H1 (cell line): ENCODE measurements around the gene NDUFA8. TPM values are rescaled to one million over a fixed set of nuclear protein-coding genes. Genes with fewer than 3 reads are reported as not detected.

Experiments used
- CTCF ChIA-PET: fragments of 300-600 bp; sonication (Branson Sonifier 250); formaldehyde crosslinking; loops from one replicate; lab custom pipeline; 2021; ENCODE audit not compliant: partially characterized antibody; lab: Charles Lee
- POLR2A ChIA-PET: fragments of 300-600 bp; sonication (Branson Sonifier 250); formaldehyde crosslinking; loops from one replicate; lab custom pipeline; 2021; ENCODE audit warnings: inconsistent platforms; ENCODE audit not compliant: partially characterized antibody; lab: Charles Lee
- DNase-seq, 2 experiments: peaks; one replicate each; pipeline versions ENCODE4 v3.0.0 to v3.0.0-alpha.2; 2010 to 2022; ENCODE audit warnings: low spot score in 2 of 2, low read depth in 1 of 2, mixed read lengths in 1 of 2
- FAIRE-seq: peaks from 2 replicates; lab custom pipeline; 2011; peaks lifted over from hg19 to GRCh38; lab: Jason Lieb, UNC
- H2AFZ ChIP-seq: 2 replicates; pipeline ENCODE4 v1.8.1; 2012; ENCODE audit warnings: low read length, inconsistent platforms
- H2AK5ac ChIP-seq: 2 replicates; pipeline ENCODE4 v1.6.1; 2013; ENCODE audit warnings: low read depth, low read length
- H2BK120ac ChIP-seq: replicated peaks from 2 replicates; pipeline ENCODE3; 2013; ENCODE audit warnings: low read depth, low read length, inconsistent platforms
- H2BK12ac ChIP-seq: 2 replicates; pipeline ENCODE4 v1.6.1; 2013; ENCODE audit warnings: low read depth, low read length
- H2BK15ac ChIP-seq: 2 replicates; pipeline ENCODE4 v1.6.1; 2013; ENCODE audit warnings: low read length
- H2BK20ac ChIP-seq: 2 replicates; pipeline ENCODE4 v1.6.1; 2013; ENCODE audit warnings: low read length
- H2BK5ac ChIP-seq: 2 replicates; pipeline ENCODE4 v1.6.1; 2013; ENCODE audit warnings: low read depth, low read length
- H3K14ac ChIP-seq: 2 replicates; pipeline ENCODE4 v1.6.1; 2013; ENCODE audit warnings: inconsistent platforms; ENCODE audit not compliant: insufficient read length
- H3K18ac ChIP-seq: 2 replicates; pipeline ENCODE4 v1.6.1; 2013; ENCODE audit warnings: low read length; ENCODE audit errors: extremely low read depth
- H3K23ac ChIP-seq: 2 replicates; pipeline ENCODE4 v1.6.1; 2013; ENCODE audit warnings: inconsistent platforms; ENCODE audit not compliant: insufficient read length
- H3K23me2 ChIP-seq: 2 replicates; pipeline ENCODE4 v1.6.1; 2013; ENCODE audit warnings: low read depth, low read length
- H3K27ac ChIP-seq: 2 replicates; pipeline ENCODE4 v1.6.1; 2011; ENCODE audit warnings: low read depth, low read length, inconsistent platforms
- H3K27me3 ChIP-seq, 4 experiments: replicated peaks in 1 of 4; 1 replicate in 1 of 4; 2 replicates in 3 of 4; pipeline versions ENCODE4 v1.6.1 to v1.8.1; 2011 to 2013; ENCODE audit warnings: low read length in 3 of 4, mild to moderate bottlenecking in 3 of 4, inconsistent platforms in 2 of 4, mixed read lengths in 2 of 4, moderate library complexity in 1 of 4; ENCODE audit not compliant: control insufficient read depth in 3 of 4, insufficient read depth in 3 of 4; ENCODE audit errors: extremely low read depth in 1 of 4
- H3K36me3 ChIP-seq, 4 experiments: 2 replicates each; pipeline versions ENCODE4 v1.6.1 to v1.8.1; 2011 to 2013; ENCODE audit warnings: mild to moderate bottlenecking in 4 of 4, low read length in 3 of 4, moderate library complexity in 2 of 4, control low read depth in 1 of 4, inconsistent platforms in 1 of 4; ENCODE audit not compliant: insufficient read depth in 4 of 4, control insufficient read depth in 2 of 4
- H3K4ac ChIP-seq: replicated peaks from 2 replicates; pipeline ENCODE3; 2013; ENCODE audit warnings: low read length, low read depth, mixed read lengths, inconsistent platforms; ENCODE audit not compliant: insufficient read length
- H3K4me1 ChIP-seq, 4 experiments: replicated peaks in 1 of 4; 1 replicate in 1 of 4; 2 replicates in 3 of 4; pipeline versions ENCODE4 v1.6.1 to v1.8.1; 2011 to 2013; ENCODE audit warnings: low read length in 3 of 4, inconsistent platforms in 2 of 4, mixed read lengths in 1 of 4; ENCODE audit not compliant: insufficient read depth in 4 of 4, control insufficient read depth in 3 of 4
- H3K4me2 ChIP-seq, 2 experiments: 2 replicates each; pipeline versions ENCODE4 v1.6.1 to v1.8.1; 2011 to 2013; ENCODE audit warnings: low read depth in 2 of 2, low read length in 2 of 2, control low read depth in 1 of 2, inconsistent platforms in 1 of 2, mild to moderate bottlenecking in 1 of 2; ENCODE audit not compliant: insufficient read depth in 1 of 2
- H3K4me3 ChIP-seq, 4 experiments: fragments of 200-600, 300-600 bp in 1 of 4; sonication (generic), shearing (Covaris generic), sonication (Bioruptor Twin) in 1 of 4; 2 replicates each; pipeline versions ENCODE4 v1.5.1 to v1.8.1; 2011 to 2016; ENCODE audit warnings: low read length in 4 of 4, low read depth in 3 of 4, control low read depth in 2 of 4, inconsistent platforms in 2 of 4, mild to moderate bottlenecking in 2 of 4, mixed read lengths in 1 of 4, moderate library complexity in 1 of 4; ENCODE audit not compliant: insufficient read depth in 2 of 4; ENCODE audit errors: extremely low read depth in 1 of 4
- H3K56ac ChIP-seq: replicated peaks from 2 replicates; pipeline ENCODE3; 2013; ENCODE audit warnings: low read depth, mild to moderate bottlenecking, mixed read lengths, low read length, inconsistent platforms; ENCODE audit not compliant: insufficient read length
- H3K79me1 ChIP-seq: 2 replicates; pipeline ENCODE4 v1.6.1; 2013; ENCODE audit warnings: low read depth, low read length, control low read depth
- H3K79me2 ChIP-seq, 2 experiments: 2 replicates each; pipeline versions ENCODE4 v1.6.1 to v1.8.1; 2012 to 2013; ENCODE audit warnings: low read length in 2 of 2, mild to moderate bottlenecking in 2 of 2, inconsistent platforms in 1 of 2; ENCODE audit not compliant: insufficient read depth in 2 of 2, control insufficient read depth in 1 of 2
- H3K9ac ChIP-seq, 4 experiments: replicated peaks in 1 of 4; 1 replicate in 1 of 4; 2 replicates in 3 of 4; pipeline versions ENCODE4 v1.6.1 to v1.8.1; 2011 to 2013; ENCODE audit warnings: low read depth in 3 of 4, low read length in 3 of 4, control low read depth in 2 of 4, mild to moderate bottlenecking in 2 of 4, moderate library complexity in 2 of 4, inconsistent platforms in 1 of 4; ENCODE audit errors: extremely low read depth in 1 of 4
- H3K9me3 ChIP-seq, 2 experiments: 2 replicates each; pipeline versions ENCODE4 v1.6.1 to v1.8.1; 2012 to 2013; ENCODE audit warnings: mild to moderate bottlenecking in 2 of 2, moderate library complexity in 2 of 2, control low read depth in 1 of 2, inconsistent platforms in 1 of 2, low read depth in 1 of 2, low read length in 1 of 2, mixed read lengths in 1 of 2; ENCODE audit not compliant: insufficient read depth in 2 of 2
- H4K20me1 ChIP-seq, 2 experiments: replicated peaks in 1 of 2; 2 replicates each; pipeline versions ENCODE3 to v1.8.1; 2011 to 2013; ENCODE audit warnings: inconsistent platforms in 2 of 2, low read length in 2 of 2, mild to moderate bottlenecking in 1 of 2; ENCODE audit not compliant: insufficient read depth in 2 of 2, control insufficient read depth in 1 of 2
- H4K5ac ChIP-seq: 2 replicates; pipeline ENCODE4 v1.6.1; 2013; ENCODE audit warnings: low read length, low read depth, mixed read lengths, inconsistent platforms; ENCODE audit not compliant: insufficient read length
- H4K8ac ChIP-seq: 2 replicates; pipeline ENCODE4 v1.8.0; 2013; ENCODE audit warnings: mild to moderate bottlenecking, moderate library complexity, low read length, inconsistent platforms; ENCODE audit not compliant: insufficient read depth; ENCODE audit errors: extremely low read depth
- H4K91ac ChIP-seq: replicated peaks from 2 replicates; pipeline ENCODE3; 2013; ENCODE audit warnings: low read length, mixed read lengths, inconsistent platforms; ENCODE audit not compliant: insufficient read length
- ASH2L ChIP-seq: fragments of 200-600, 300-600 bp; sonication (generic); IDR thresholded peaks from one replicate; pipeline ENCODE4 v1.7.1; 2017; ENCODE audit warnings: low read length
- WGBS, 2 experiments: shearing (Covaris generic) in 1 of 2; methylation state at CpG; one replicate each; pipeline versions ENCODE4 v1.1.6 to v1.1.7; 2013 to 2015; ENCODE audit warnings: low lambda C conversion rate in 2 of 2, mixed read lengths in 2 of 2, inconsistent platforms in 1 of 2, low coverage in 1 of 2, missing lambda C conversion rate in 1 of 2; ENCODE audit not compliant: insufficient replicate concordance in 2 of 2, insufficient coverage in 1 of 2, insufficient read length in 1 of 2; ENCODE audit errors: extremely low coverage in 1 of 2, missing lambda C conversion rate in 1 of 2; 5-methylcytosine and 5-hydroxymethylcytosine counted together
- polyA plus RNA-seq, 7 experiments: library from polyadenylated mRNA; depleted of rRNA in 3 of 7; stranded (reverse) in 5 of 7; unstranded in 2 of 7; fragments of >200 nt in 5 of 7; fragments of 200-250 nt in 2 of 7; gene quantifications; 1 replicate in 5 of 7; 2 replicates in 1 of 7; 4 replicates in 1 of 7; pipeline versions ENCODE4 v1.2.1 to v1.2.3, GENCODE V29; 2011 to 2013; ENCODE audit warnings: missing spikeins in 2 of 7, mixed read lengths in 2 of 7
- total RNA-seq: library from RNA; stranded (reverse); fragmentation: NEBNext Ultra II Directional; extraction: Animal tissue kit (Norgen Biotek cat#: 25700); gene quantifications from 2 replicates; pipeline ENCODE4 v1.2.1, GENCODE V29; 2021

Gene NDUFA8
- total and polyA plus RNA-seq, 2 of the 8 experiments (the other 6 are each of a cell fraction or from before 2014, with no cell fraction given): 61.0 to 73.8 TPM

DNA sequence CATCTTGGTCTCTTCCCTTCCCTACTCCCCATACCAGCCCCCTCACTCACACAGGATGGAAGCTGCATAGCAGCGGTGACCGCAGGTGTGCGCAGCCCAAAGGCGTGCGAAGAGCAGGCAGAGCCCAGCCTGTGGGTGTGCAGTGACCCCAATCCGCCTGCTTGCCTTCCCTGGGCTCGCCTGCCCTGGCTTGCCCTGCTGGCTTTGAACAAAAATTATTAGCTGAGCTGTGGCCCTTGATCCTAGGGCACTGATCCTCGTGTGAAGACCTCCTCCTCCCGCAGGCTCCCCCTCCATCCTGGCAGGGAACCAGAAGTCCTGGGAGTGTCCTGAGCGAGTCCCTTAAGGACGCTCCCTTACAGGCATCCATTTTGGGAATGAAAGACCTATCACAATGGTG, 32.0 kb upstream of the NDUFA8 start:
- Histone ChIP-seq H3K79me1 (no peaks in the 10 kb centered on the region), H4K8ac (peak overlapping the region; percentile 40; the same call in 1 of the 2 replicates), H4K5ac (no peak overlapping the region), H3K14ac (no peak overlapping the region), H3K23me2 (no peaks in the 10 kb centered on the region), H3K4me1 (peaks cover 0 to 3% (median 1%) of the 10 kb centered on the region in 4 experiments; a peak in 2 of 7 replicates), H3K23ac (no peak overlapping the region), H3K27me3 (no peaks in the 10 kb centered on the region; a peak in 1 of 7 replicates), H3K56ac (no peak overlapping the region), H3K18ac (no peak overlapping the region), H3K79me2 (no peaks in the 10 kb centered on the region), H2BK15ac (no peak overlapping the region), H3K27ac (no peak overlapping the region), H2BK12ac (0 out of 2 replicates have a peak overlapping the region, but pooled peaks have one; percentile 44), H3K4ac (no peak overlapping the region), H2AFZ (peak overlapping the region; percentile 63; the same call in 1 of the 2 replicates), H3K4me3 (no peak overlapping the region), H2BK5ac (no peak overlapping the region; the same call in 1 of the 2 replicates), H3K36me3 (no peaks in the 10 kb centered on the region), H3K9me3 (no peaks in the 10 kb centered on the region), H2AK5ac (no peak overlapping the region), H3K4me2 (no peak overlapping the region), H3K9ac (no peak overlapping the region), H4K20me1 (no peaks in the 10 kb centered on the region), H2BK120ac (no peak overlapping the region), H2BK20ac (no peak overlapping the region), H4K91ac (no peak overlapping the region)
- ChIA-PET POLR2A (interaction anchor here (1.7 kb wide), 1 partner anchor 94 kb away, joined by 3 read pairs; no protein-coding TSS in a partner anchor), CTCF (interaction anchor here (0.7 to 2.4 kb wide), 21 partner anchors 9 to 165 kb away, joined by 3 to 13 read pairs (median 3); partner anchors contain the start of gene NDUFA8)
- FAIRE-seq (no peak), DNase-seq (no peak)
- 72% methylated on average over 7 of the region's 11 CpGs; no CpG with 5 or more reads in 1 of the 2 experiments for WGBS, 2 experiments
- TF ChIP-seq ASH2L: no peak
